Chondrocyte (in vitro differentiated cells): Measurements from ENCODE around the gene C4orf46. TPM values are rescaled to one million over a fixed set of nuclear protein-coding genes. Genes with fewer than 3 reads are reported as not detected.
A peak's percentile ranks its signal among the peaks of the same experiment; 100 is the strongest.

Experiments
- DNase-seq: peaks from one replicate; pipeline ENCODE4 v3.0.0; 2021; ENCODE audit warnings: mixed read lengths, low spot score
- H3K27ac Mint-ChIP-seq: one replicate; pipeline ENCODE4 v1.8.0; 2021; ENCODE audit warnings: mild to moderate bottlenecking, moderate library complexity, mixed read lengths; ENCODE audit not compliant: unreplicated experiment
- H3K27me3 Mint-ChIP-seq: 2 replicates; pipeline ENCODE4 v1.8.0; 2021; ENCODE audit warnings: low read depth, mixed read lengths
- H3K36me3 Mint-ChIP-seq: 2 replicates; pipeline ENCODE4 v1.8.0; 2021; ENCODE audit warnings: low read depth, mixed read lengths
- H3K4me1 Mint-ChIP-seq: 2 replicates; pipeline ENCODE4 v1.8.0; 2021; ENCODE audit warnings: low read depth, mild to moderate bottlenecking, mixed read lengths
- H3K4me3 Mint-ChIP-seq: one replicate; pipeline ENCODE4 v1.8.0; 2021; ENCODE audit warnings: mild to moderate bottlenecking, moderate library complexity, mixed read lengths; ENCODE audit not compliant: unreplicated experiment
- H3K9me3 Mint-ChIP-seq: 2 replicates; pipeline ENCODE4 v1.8.0; 2021; ENCODE audit warnings: low read depth, mixed read lengths
- CTCF ChIP-seq: fragments of 200-600 bp; sonication (generic); IDR thresholded peaks from 2 replicates; pipeline ENCODE4 v1.5.0; 2021; ENCODE audit warnings: antibody characterized with exemption, mild to moderate bottlenecking, moderate library complexity
- total RNA-seq: library from RNA; stranded (reverse); gene quantifications from 3 replicates; pipeline ENCODE4 v1.2.1, GENCODE V29; 2021

C4orf46 gene
- total RNA-seq, 1 donor from 2014 or later = 7.5 TPM

GRCh38 chr4:158656439-158656838 is 15.2 kb downstream of the C4orf46 start:
- Mint-ChIP-seq H3K27ac (no peak overlapping the region), H3K9me3 (no peaks in the 10 kb centered on the region), H3K4me1 (peaks cover 4% of the 10 kb centered on the region), H3K27me3 (peaks cover 4% of the 10 kb centered on the region), H3K36me3 (no peaks in the 10 kb centered on the region), H3K4me3 (no peak overlapping the region)
- no peak for TF ChIP-seq CTCF
- no peak for DNase-seq

- no peak for DNase-seq
- H3K4me3 Mint-ChIP-seq = no peak overlapping the region
Observed at GRCh38 chr4:158652920-158653319, 18.8 kb downstream of the C4orf46 start.

GRCh38 chr4:158649111-158649680 is 22.5 kb downstream of the C4orf46 start:
- no peak for TF ChIP-seq CTCF
- peaks cover 2% of the 10 kb centered on the region for H3K9me3 Mint-ChIP-seq
- no peaks in the 10 kb centered on the region for H3K36me3 Mint-ChIP-seq
- DNase-seq = no peak
- H3K4me1 Mint-ChIP-seq = peaks cover 13% of the 10 kb centered on the region
- no peak overlapping the region for H3K4me3 Mint-ChIP-seq
- H3K27ac Mint-ChIP-seq = no peak overlapping the region
- peaks cover 2% of the 10 kb centered on the region for H3K27me3 Mint-ChIP-seq

More at GRCh38 chr4:158652920-158653319, 18.8 kb downstream of the C4orf46 start:
- Mint-ChIP-seq H3K27ac (no peak overlapping the region), H3K4me1 (peaks cover 4% of the 10 kb centered on the region), H3K27me3 (no peaks in the 10 kb centered on the region), H3K9me3 (peaks cover 2% of the 10 kb centered on the region), H3K36me3 (no peaks in the 10 kb centered on the region)
- no peak for TF ChIP-seq CTCF

- Mint-ChIP-seq H3K27ac (peak overlapping the region; percentile 4), H3K4me3 (peak overlapping the region; percentile 43), H3K36me3 (no peaks in the 10 kb centered on the region), H3K27me3 (peaks cover 18% of the 10 kb centered on the region), H3K9me3 (no peaks in the 10 kb centered on the region), H3K4me1 (peaks cover 10% of the 10 kb centered on the region)
- DNase-seq = no peak
- TF ChIP-seq CTCF = no peak
Observed at GRCh38 chr4:158644760-158645159, 26.9 kb downstream of the C4orf46 start.

- no peak for TF ChIP-seq CTCF
- H3K27ac Mint-ChIP-seq = peak overlapping the region; percentile 4
- H3K4me3 Mint-ChIP-seq = peak overlapping the region; percentile 43
- no peaks in the 10 kb centered on the region for H3K36me3 Mint-ChIP-seq
- H3K27me3 Mint-ChIP-seq = peaks cover 18% of the 10 kb centered on the region
- no peaks in the 10 kb centered on the region for H3K9me3 Mint-ChIP-seq
- no peak for DNase-seq
- H3K4me1 Mint-ChIP-seq = peaks cover 10% of the 10 kb centered on the region
Observed at GRCh38 chr4:158644356-158644755, 27.3 kb downstream of the C4orf46 start.
